ENCODE data around the gene C6orf62.

DNA sequence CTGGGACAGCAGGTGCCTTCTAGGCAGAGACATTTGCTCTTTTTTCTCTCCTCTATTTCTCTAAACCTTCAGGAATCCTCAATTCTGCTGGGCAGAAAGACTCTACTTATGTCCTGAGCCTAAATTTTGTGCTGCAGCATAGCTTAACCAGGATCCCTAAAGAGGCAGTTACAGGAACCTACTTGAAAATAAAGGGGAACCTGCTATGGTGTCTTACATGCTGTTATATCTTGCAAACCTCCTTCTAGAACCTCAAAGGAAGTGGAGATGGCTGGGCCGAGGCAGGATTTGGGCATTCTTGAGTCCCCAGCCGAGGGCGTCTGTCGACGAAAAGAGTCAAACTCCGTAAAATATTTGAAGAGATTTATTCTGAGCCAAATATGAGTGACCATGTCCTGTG, 38.7 kb upstream of the C6orf62 start:
- TF ChIP-seq, protein P1, sequence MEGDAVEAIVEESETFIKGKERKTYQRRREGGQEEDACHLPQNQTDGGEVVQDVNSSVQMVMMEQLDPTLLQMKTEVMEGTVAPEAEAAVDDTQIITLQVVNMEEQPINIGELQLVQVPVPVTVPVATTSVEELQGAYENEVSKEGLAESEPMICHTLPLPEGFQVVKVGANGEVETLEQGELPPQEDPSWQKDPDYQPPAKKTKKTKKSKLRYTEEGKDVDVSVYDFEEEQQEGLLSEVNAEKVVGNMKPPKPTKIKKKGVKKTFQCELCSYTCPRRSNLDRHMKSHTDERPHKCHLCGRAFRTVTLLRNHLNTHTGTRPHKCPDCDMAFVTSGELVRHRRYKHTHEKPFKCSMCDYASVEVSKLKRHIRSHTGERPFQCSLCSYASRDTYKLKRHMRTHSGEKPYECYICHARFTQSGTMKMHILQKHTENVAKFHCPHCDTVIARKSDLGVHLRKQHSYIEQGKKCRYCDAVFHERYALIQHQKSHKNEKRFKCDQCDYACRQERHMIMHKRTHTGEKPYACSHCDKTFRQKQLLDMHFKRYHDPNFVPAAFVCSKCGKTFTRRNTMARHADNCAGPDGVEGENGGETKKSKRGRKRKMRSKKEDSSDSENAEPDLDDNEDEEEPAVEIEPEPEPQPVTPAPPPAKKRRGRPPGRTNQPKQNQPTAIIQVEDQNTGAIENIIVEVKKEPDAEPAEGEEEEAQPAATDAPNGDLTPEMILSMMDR (IDR thresholded peaks at IDR 0.05) = no peak
- TF ChIP-seq POLR2A (IDR thresholded peaks at IDR 0.05) = no peak

Data from thyroid gland (tissue), 4 donors.